Right lobe of liver (tissue), 6 donors: ENCODE measurements around the gene ZC3H12A. TPM values are rescaled to one million over a fixed set of nuclear protein-coding genes. Genes with fewer than 3 reads are reported as not detected.

Experiments
- ATAC-seq, 4 donors: fragments of 200-7000 bp; cut with Tn5 transposase; one replicate each; pipeline ENCODE4 v1.9.1; 2020; ENCODE audit warnings: mild to moderate bottlenecking in 4 of 4, moderate library complexity in 4 of 4
- DNase-seq, 3 donors: peaks; one replicate each; pipeline ENCODE4 v3.0.0-alpha.2; 2020
- H3K27ac ChIP-seq, 3 donors: fragments of 200-600 bp; one replicate each; pipeline ENCODE4 v1.8.0; 2022
- H3K27me3 ChIP-seq, 2 donors: fragments of 200-600 bp; one replicate each; pipeline ENCODE4 v1.8.0; 2022
- H3K36me3 ChIP-seq, 4 donors: fragments of 200-600 bp; sonication (generic) in 1 of 4; one replicate each; pipeline versions ENCODE4 v1.5.1 to v1.8.0; 2017 to 2022; ENCODE audit warnings: control low read depth in 1 of 4
- H3K4me1 ChIP-seq, 4 donors: fragments of 200-600 bp; sonication (generic) in 1 of 4; one replicate each; pipeline versions ENCODE4 v1.5.1 to v1.8.0; 2017 to 2022; ENCODE audit warnings: control low read depth in 1 of 4
- H3K4me3 ChIP-seq, 3 donors: fragments of 200-600 bp; one replicate each; pipeline ENCODE4 v1.8.0; 2022
- H3K9me3 ChIP-seq, 4 donors: fragments of 200-600 bp; sonication (generic) in 1 of 4; one replicate each; pipeline versions ENCODE4 v1.5.1 to v1.8.0; 2017 to 2022; ENCODE audit warnings: control low read depth in 1 of 4
- POLR2A ChIP-seq: fragments of 450-650 bp; IDR thresholded peaks from one replicate; pipeline ENCODE4 v1.6.1; 2017; ENCODE audit warnings: antibody characterized with exemption, mild to moderate bottlenecking
- WGBS: methylation state at CpG from one replicate; pipeline ENCODE4 v1.1.6; 2018; ENCODE audit warnings: low coverage, low lambda C conversion rate; ENCODE audit not compliant: insufficient coverage; ENCODE audit errors: missing lambda C conversion rate; 5-methylcytosine and 5-hydroxymethylcytosine counted together
- intact Hi-C, 2 donors: fragments of 100-400 bp; cut with DNase I; formaldehyde crosslinking; loops; one replicate each; pipeline versions ENCODE4 v1.11.2 to v1.14.1; 2022
- total RNA-seq, 6 experiments: library from RNA; depleted of rRNA in 2 of 6; stranded (reverse); fragments of >200 nt in 2 of 6; fragmentation: NEBNext Ultra II Directional in 3 of 6; extraction: Animal tissue kit (Norgen Biotek cat#: 25700) in 3 of 6; gene quantifications; one replicate each; pipeline versions ENCODE4 v1.1.0 to v1.2.4, GENCODE V29; 2016 to 2023
- TF ChIP-seq, protein P1 (sequence below), 4 donors: fragments of 200-600 bp in 3 of 4; fragments of 450-650 bp in 1 of 4; IDR thresholded peaks; one replicate each; pipeline versions ENCODE4 v1.5.1 to v1.8.0; 2016 to 2022; ENCODE audit warnings: antibody characterized with exemption in 4 of 4, mild to moderate bottlenecking in 2 of 4
- donor health status: DM: no; HTN: yes; CAD: no.
- donor health status: DM: no; HTN: no; CAD: no.
- donor health status: DM: no; HTN: no; CAD: no.
- donor health status: DM: no; HTN: yes; CAD: no.
- donor health status: DM: no; HTN: yes; CAD: no.

ZC3H12A gene
- total RNA-seq, 6 experiments from 2014 or later, result 2.7 to 21.9 (median 8.3) TPM

DNA sequence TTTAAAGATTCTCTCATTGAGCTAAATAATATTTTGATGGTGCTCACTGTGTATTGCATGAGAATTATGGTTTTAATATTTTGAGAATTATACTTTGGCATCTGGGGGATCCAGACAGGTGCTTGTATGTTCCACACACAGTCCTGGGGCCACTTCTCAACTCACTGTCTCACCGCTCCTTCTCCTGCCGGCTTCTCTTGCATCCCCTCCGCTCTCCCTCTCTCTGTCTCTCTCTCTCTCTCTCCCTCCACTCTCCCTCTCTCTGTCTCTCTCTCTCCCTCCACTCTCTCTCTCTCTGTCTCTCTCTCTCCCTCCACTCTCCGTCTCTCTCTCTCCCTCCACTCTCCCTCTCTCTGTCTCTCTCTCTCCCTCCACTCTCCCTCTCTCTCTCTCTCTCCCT lies 32.2 kb upstream of the ZC3H12A start:
- no peaks in the 10 kb centered on the region for H3K36me3 ChIP-seq
- no peak overlapping the region for H3K4me3 ChIP-seq
- no peaks in the 10 kb centered on the region for H3K27me3 ChIP-seq
- H3K4me1 ChIP-seq, result no peaks in the 10 kb centered on the region
- no peaks in the 10 kb centered on the region for H3K9me3 ChIP-seq
- intact Hi-C loops, result no loop called here
- no peak for TF ChIP-seq POLR2A
- TF ChIP-seq, protein P1, sequence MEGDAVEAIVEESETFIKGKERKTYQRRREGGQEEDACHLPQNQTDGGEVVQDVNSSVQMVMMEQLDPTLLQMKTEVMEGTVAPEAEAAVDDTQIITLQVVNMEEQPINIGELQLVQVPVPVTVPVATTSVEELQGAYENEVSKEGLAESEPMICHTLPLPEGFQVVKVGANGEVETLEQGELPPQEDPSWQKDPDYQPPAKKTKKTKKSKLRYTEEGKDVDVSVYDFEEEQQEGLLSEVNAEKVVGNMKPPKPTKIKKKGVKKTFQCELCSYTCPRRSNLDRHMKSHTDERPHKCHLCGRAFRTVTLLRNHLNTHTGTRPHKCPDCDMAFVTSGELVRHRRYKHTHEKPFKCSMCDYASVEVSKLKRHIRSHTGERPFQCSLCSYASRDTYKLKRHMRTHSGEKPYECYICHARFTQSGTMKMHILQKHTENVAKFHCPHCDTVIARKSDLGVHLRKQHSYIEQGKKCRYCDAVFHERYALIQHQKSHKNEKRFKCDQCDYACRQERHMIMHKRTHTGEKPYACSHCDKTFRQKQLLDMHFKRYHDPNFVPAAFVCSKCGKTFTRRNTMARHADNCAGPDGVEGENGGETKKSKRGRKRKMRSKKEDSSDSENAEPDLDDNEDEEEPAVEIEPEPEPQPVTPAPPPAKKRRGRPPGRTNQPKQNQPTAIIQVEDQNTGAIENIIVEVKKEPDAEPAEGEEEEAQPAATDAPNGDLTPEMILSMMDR (IDR thresholded peaks at IDR 0.05), result no peak
- ATAC-seq, result no peak
- 48% methylated on average over 3 of the region's 4 CpGs for WGBS
- no peak overlapping the region for H3K27ac ChIP-seq
- DNase-seq, result no peak

DNA sequence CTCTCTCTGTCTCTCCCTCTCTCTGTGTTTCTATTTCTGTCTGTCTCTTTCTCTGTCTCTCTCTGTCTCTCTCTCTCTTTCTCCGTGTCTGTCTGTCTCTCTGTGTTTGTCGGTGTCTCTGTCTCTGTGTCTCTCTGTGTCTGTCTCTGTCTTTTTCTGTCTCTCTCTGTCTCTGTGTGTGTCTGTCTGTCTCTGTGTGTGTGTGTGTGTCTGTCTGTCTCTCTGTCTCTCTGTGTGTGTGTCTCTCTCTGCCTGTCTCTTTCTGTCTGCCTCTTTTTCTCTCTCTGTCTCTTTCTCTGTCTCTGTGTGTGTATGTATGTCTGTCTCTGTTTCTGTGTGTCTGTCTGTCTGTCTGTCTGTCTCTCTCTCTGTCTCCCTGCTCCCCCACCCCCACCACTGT lies 31.7 kb upstream of the ZC3H12A start:
- ATAC-seq, result no peak
- intact Hi-C loops, result no loop called here
- Histone ChIP-seq H3K27ac (no peak overlapping the region), H3K4me1 (no peaks in the 10 kb centered on the region), H3K4me3 (no peak overlapping the region), H3K27me3 (no peaks in the 10 kb centered on the region), H3K36me3 (no peaks in the 10 kb centered on the region), H3K9me3 (no peaks in the 10 kb centered on the region)
- WGBS, result 65% methylated on average over 2 of the region's 2 CpGs
- TF ChIP-seq POLR2A, result no peak
- TF ChIP-seq, protein P1 (IDR thresholded peaks at IDR 0.05), result no peak
- no peak for DNase-seq

DNA sequence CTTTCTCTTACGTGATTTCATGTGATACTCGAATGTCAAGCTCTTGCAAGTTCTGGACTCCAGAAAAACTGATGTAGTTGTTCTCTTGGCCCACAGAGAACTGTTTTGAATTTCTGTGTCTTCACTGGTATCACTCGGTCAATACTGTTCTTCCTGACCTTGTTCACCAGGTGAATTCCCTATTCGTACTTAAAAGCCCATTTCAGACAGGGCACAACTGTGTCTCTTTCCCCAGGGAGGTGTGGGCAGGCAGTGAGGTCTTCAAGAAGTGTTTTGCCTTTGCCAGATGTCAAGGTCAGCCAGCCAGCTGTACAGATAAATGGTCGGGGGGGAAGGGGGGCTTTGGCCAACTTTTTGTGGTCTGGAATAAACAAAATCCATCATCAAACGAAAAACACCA lies 27.5 kb upstream of the ZC3H12A start:
- Histone ChIP-seq H3K9me3 (no peaks in the 10 kb centered on the region), H3K36me3 (no peaks in the 10 kb centered on the region), H3K4me1 (no peaks in the 10 kb centered on the region), H3K27ac (no peak overlapping the region), H3K27me3 (no peaks in the 10 kb centered on the region), H3K4me3 (no peak overlapping the region)
- WGBS, result 39% methylated on average over 6 of the region's 6 CpGs
- DNase-seq, result no peak
- no peak for TF ChIP-seq POLR2A
- TF ChIP-seq, protein P1 (IDR thresholded peaks at IDR 0.05), result no peak
- intact Hi-C loops, result no loop called here
- ATAC-seq, result no peak

DNA sequence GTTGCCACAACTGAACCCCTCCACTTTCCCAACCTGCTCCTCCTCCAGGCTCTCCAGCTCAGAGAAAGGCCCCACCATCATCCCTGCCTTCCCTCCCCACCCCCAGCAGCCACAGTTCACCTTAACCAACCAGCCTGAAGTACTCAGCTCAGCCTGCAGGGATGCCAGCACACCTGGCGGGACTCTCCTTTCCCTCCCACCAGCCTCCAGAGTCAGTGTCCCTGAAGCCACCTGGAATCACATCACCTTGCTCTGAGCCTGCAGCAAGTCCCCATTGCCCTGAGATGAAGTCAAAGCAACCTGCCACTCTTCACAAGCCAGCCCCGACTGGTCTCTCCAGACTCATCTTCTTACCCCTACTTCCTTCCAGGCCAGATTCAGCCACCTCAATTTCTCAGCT lies 26.2 kb upstream of the ZC3H12A start:
- Histone ChIP-seq H3K27ac (no peak overlapping the region), H3K4me1 (no peaks in the 10 kb centered on the region), H3K9me3 (no peaks in the 10 kb centered on the region), H3K4me3 (no peak overlapping the region), H3K36me3 (no peaks in the 10 kb centered on the region), H3K27me3 (no peaks in the 10 kb centered on the region)
- ATAC-seq, result no peak
- DNase-seq, result no peak
- TF ChIP-seq POLR2A, result no peak
- TF ChIP-seq, protein P1 (IDR thresholded peaks at IDR 0.05), result no peak
- WGBS, result 14% methylated on average over 1 of the region's 2 CpGs
- intact Hi-C loops, result no loop called here
